NCI-H2196 treated with DMSO at 0.1 percent for 48 hours (cell line): ENCODE results near the gene BTBD9.
"Not testable (repeated sequence)": the region's sequence is repeated elsewhere in the genome, so short reads cannot be mapped to it uniquely, and the experiment has no call there.

Source experiments
- DNase-seq: peaks from one replicate; lab custom pipeline; 2025; ENCODE audit not compliant: unreplicated experiment; lab: John Stamatoyannopoulos, UW

The BTBD9 gene

DNA sequence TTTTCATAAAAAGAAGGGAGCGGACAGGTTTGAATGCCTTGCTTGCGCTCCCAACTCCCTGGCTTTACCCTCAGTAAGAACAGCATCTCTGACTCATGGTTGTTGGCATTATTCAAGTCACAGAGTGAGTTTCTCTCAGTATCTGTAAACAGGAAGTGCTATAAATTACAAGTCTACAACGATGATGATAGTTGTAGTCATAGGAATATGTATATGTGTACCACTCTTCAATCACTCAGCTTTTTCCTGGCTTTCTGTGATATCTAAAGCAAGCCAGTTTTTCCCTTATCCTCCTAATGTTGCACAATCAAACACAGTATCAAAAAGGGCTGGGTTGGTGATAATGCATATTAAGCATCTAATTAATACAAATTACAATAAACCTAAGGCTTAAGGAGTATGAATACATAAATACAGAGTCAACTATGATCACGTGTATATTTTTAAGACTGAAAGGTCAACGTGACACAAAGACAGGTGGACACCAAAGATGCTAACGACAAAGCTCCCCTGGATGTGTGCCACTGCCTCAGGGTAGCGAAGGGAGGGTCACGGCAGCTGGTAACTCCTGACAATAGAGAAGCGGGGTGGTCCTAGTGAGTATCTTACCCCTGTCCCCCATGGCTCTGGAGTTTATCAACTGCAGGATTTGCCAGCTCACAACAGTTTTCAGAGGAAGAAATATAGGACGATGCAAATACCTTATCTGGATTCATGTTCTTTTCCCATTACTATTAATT lies 202.8 kb downstream of the BTBD9 start:
- no peak for DNase-seq

GRCh38 chr6:38435330-38435729 lies 204.4 kb downstream of the BTBD9 start:
- no peak for DNase-seq

- no peak for DNase-seq
Measured at GRCh38 chr6:38434051-38434450, 205.7 kb downstream of the BTBD9 start.

GRCh38 chr6:38432479-38432878 lies 207.2 kb downstream of the BTBD9 start:
- DNase-seq: no peak

DNA sequence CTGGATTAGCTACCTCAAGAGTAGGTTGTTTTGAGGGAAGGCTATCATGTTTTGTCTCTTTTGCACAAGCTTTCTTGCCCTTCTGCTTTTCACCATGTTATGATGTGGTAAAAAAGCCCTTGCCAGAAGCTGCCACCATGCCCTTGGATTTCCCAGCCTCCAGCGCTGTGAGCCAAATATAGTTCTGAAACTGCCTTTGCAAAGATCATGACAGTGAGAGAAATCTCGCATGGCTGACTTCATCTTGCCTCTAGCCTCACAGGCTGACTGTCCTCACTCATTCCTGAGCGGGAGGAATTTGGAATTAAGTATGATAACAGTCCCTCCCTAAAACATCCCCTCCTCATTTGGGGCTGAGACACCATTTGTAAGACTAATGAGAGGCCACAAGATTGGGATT lies 207.7 kb downstream of the BTBD9 start:
- no peak for DNase-seq

GRCh38 chr6:38429546-38429945 lies 210.2 kb downstream of the BTBD9 start:
- no peak for DNase-seq

GRCh38 chr6:38427492-38428210 lies 212.1 kb downstream of the BTBD9 start:
- DNase-seq: no peak

- DNase-seq: not testable (repeated sequence)
Measured at GRCh38 chr6:38425788-38426488, 213.8 kb downstream of the BTBD9 start.

- no peak for DNase-seq
Measured at GRCh38 chr6:38423746-38424145, 216.0 kb downstream of the BTBD9 start.

DNA sequence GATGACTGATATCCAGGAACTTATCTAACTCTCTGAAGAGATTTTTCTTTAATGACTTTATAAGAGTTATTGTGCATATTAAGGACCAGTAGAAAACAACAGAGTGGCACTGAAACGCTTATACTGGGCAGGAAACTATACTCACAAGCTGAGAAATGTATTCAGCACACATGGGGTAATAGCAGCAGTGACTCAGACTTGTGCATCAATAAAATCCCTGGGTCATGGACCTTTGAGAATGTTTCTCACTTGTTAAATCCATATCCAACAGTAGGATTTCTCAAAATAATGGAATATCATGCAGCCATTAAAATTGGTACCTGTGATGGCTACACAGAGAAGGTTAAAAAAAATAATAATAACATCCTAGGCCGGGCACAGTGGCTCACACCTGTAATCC lies 219.5 kb downstream of the BTBD9 start:
- DNase-seq: no peak

DNA sequence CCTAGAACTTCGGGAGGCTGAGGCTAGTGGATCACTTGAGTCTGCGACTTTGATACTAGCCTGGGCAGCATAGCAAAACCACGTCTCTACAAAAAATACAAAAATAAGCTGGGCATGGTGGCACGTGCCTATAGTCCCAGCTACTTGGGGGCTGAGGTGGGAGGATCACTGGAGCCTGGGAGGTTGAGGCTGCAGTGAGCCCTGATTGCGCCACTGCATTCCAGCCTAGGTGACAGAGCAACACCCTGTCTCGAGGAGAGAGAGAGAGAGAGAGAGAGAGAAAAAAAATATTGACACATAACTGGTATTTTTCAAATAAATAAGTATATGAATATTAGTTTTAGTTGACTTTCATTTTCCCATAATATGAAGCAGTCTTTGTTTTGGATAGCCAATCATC lies 222.2 kb downstream of the BTBD9 start:
- DNase-seq: no peak

DNA sequence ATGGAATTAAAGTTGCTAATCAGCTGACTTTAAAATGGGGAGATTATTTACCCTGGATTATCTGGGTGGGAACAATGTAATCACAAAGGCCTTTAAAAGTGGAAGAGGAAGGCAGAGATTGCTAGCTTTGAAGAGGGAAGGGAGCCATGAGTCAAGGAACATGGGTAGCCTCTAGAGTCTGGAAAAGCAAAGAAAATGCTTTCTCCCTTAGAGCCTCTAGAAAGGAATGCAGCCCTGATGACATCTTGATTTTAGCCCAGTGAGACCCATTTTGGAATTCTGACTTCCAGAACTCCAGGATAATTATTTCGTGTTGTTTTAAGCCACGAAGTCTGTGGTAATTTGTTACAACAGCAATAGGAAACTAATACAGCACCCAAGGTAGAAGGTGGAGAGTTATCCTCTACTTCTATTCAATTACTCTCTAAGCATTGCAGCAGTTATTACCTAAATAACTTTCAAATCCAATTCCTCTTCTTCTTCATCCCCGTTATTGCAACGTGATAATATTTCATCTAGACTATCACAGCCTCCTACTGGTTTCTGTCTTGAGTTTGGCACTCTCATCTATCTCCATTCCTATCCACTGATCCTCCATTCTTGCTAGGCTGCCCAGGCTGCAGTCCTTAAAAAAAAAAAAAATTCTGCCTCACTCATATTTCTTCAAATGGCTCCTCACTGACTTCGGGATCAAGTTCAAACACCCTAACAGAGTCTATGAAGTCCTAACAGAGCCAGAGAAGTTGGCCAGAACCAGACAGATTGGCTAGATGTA lies 224.3 kb downstream of the BTBD9 start:
- no peak for DNase-seq

GRCh38 chr6:38413102-38413800 lies 226.5 kb downstream of the BTBD9 start:
- no peak for DNase-seq

- DNase-seq: no peak
Measured at GRCh38 chr6:38407192-38407591, 232.5 kb downstream of the BTBD9 start.

GRCh38 chr6:38406096-38406495 lies 233.6 kb downstream of the BTBD9 start:
- DNase-seq: no peak

GRCh38 chr6:38404900-38405556 lies 234.7 kb downstream of the BTBD9 start:
- no peak for DNase-seq

- no peak for DNase-seq
Measured at GRCh38 chr6:38404355-38404754, 235.4 kb downstream of the BTBD9 start.

- DNase-seq: no peak
Measured at GRCh38 chr6:38403548-38403947, 236.2 kb downstream of the BTBD9 start.

- no peak for DNase-seq
Measured at GRCh38 chr6:38400764-38401163, 239.0 kb downstream of the BTBD9 start.

DNA sequence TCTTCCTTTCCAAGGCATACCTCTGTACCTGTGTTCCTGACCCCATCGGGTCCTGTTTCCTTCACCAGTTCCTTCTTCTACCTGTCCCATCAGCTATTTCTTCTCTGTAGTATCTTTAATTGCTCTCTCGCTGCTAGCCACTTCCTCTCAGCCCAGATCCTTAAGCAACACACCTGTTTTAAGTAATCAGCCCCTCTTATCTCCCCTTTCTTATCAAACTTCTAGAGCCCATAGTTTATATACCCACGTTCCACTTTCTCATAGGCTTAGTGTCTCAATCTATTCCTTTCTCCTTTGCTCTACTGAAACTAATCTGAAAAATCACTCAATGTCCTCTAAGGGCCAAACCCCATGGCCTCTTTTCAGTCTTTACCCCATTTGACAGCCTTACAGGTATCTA lies 239.6 kb downstream of the BTBD9 start:
- no peak for DNase-seq
